HL-60 (cell line): Measurements from ENCODE around the gene RASL11A.
"Not testable (repeated sequence)": the region's sequence is repeated elsewhere in the genome, so short reads cannot be mapped to it uniquely, and the experiment has no call there.

ENCODE experiments used
- DNase-seq, 2 experiments: peaks; one replicate each; pipeline ENCODE4 v3.0.0-alpha.2; 2010 to 2020; ENCODE audit warnings: low read depth in 1 of 2, low spot score in 1 of 2
- H3K27ac ChIP-seq: fragments of 250-450 bp; sonication (Bioruptor Pico); replicated peaks from 2 replicates; pipeline ENCODE4 v1.5.1; 2020; ENCODE audit warnings: mild to moderate bottlenecking, moderate library complexity
- H3K27me3 ChIP-seq: fragments of 250-450 bp; sonication (Bioruptor Pico); 2 replicates; pipeline ENCODE4 v1.5.1; 2021; ENCODE audit warnings: mild to moderate bottlenecking, moderate library complexity; ENCODE audit not compliant: insufficient read depth, poor library complexity, severe bottlenecking
- H3K4me3 ChIP-seq: replicated peaks from 2 replicates; pipeline ENCODE4 v1.5.1; 2011; ENCODE audit warnings: mild to moderate bottlenecking, control low read depth, low read length; ENCODE audit not compliant: insufficient read depth
- GABPA ChIP-seq: IDR thresholded peaks from 2 replicates; pipeline ENCODE4 v1.6.1; 2012; ENCODE audit warnings: low read depth
- POLR2AphosphoS5 ChIP-seq: IDR thresholded peaks from 2 replicates; pipeline ENCODE4 v1.6.1; 2012; ENCODE audit warnings: low read depth
- REST ChIP-seq: IDR thresholded peaks from 2 replicates; pipeline ENCODE4 v1.6.1; 2012; ENCODE audit warnings: low read depth; ENCODE audit not compliant: insufficient replicate concordance
- SPI1 ChIP-seq: IDR thresholded peaks from 2 replicates; pipeline ENCODE4 v1.6.1; 2012; ENCODE audit warnings: low read depth, mild to moderate bottlenecking, borderline replicate concordance
- TF ChIP-seq, protein P1 (sequence below): IDR thresholded peaks from one replicate; pipeline ENCODE4 v1.5.1; 2011; ENCODE audit warnings: low read length, control low read depth, inconsistent platforms; ENCODE audit not compliant: insufficient read depth

The RASL11A gene

GRCh38 chr13:27290715-27291114 lies 20.1 kb downstream of the RASL11A start:
- H3K27me3 ChIP-seq, result peaks cover 13% of the 10 kb centered on the region
- no peak overlapping the region for H3K4me3 ChIP-seq
- TF ChIP-seq SPI1 (no peak), REST (no peak), GABPA (no peak), POLR2AphosphoS5 (no peak)
- TF ChIP-seq, protein P1, sequence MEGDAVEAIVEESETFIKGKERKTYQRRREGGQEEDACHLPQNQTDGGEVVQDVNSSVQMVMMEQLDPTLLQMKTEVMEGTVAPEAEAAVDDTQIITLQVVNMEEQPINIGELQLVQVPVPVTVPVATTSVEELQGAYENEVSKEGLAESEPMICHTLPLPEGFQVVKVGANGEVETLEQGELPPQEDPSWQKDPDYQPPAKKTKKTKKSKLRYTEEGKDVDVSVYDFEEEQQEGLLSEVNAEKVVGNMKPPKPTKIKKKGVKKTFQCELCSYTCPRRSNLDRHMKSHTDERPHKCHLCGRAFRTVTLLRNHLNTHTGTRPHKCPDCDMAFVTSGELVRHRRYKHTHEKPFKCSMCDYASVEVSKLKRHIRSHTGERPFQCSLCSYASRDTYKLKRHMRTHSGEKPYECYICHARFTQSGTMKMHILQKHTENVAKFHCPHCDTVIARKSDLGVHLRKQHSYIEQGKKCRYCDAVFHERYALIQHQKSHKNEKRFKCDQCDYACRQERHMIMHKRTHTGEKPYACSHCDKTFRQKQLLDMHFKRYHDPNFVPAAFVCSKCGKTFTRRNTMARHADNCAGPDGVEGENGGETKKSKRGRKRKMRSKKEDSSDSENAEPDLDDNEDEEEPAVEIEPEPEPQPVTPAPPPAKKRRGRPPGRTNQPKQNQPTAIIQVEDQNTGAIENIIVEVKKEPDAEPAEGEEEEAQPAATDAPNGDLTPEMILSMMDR, result no peak
- DNase-seq, result no peak
- no peak overlapping the region for H3K27ac ChIP-seq

- H3K27me3 ChIP-seq, result peaks cover 13% of the 10 kb centered on the region
- not testable (repeated sequence) for H3K4me3 ChIP-seq, H3K27ac ChIP-seq, DNase-seq
Measured at GRCh38 chr13:27291967-27292366, 21.3 kb downstream of the RASL11A start.

DNA sequence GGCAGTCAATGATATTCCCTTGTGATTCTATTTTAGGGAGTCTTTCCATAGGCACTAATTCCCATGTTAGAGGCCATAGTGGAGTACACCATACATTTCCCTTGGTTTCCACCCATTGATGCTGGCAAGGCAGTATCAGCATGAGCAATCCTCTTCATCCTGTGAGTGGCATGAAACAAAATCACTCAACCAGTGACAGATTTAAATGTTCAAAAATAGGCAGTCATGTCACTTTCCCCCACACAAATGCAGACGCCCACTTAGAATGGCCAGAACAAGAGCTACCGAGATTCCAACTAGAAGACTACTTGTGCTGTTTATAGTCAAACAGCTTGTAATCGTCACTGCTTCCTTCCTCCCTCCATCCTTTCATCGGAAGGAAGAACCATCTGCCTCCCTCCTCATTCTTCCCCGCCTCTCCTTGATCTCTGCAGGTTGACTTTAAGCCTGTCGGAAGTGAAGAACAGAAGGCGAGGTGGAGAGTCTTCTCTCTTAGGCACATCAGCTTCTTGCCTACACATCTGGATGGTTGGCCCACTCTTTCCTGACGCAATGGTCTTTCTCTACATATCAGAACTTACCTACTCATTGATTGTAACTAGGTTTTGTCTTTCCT lies 22.6 kb downstream of the RASL11A start:
- no peak overlapping the region for H3K4me3 ChIP-seq
- H3K27ac ChIP-seq, result no peak overlapping the region
- no peak for DNase-seq
- no peak for TF ChIP-seq SPI1
- TF ChIP-seq REST, result no peak
- TF ChIP-seq POLR2AphosphoS5, result no peak
- TF ChIP-seq GABPA, result no peak
- TF ChIP-seq, protein P1, result no peak
- H3K27me3 ChIP-seq, result peaks cover 13% of the 10 kb centered on the region

GRCh38 chr13:27293873-27294515 lies 23.4 kb downstream of the RASL11A start:
- no peak overlapping the region for H3K4me3 ChIP-seq
- TF ChIP-seq, protein P1, result no peak
- TF ChIP-seq POLR2AphosphoS5, result no peak
- TF ChIP-seq SPI1, result no peak
- no peak for TF ChIP-seq GABPA
- no peak for TF ChIP-seq REST
- no peak overlapping the region for H3K27ac ChIP-seq
- DNase-seq, result no peak
- H3K27me3 ChIP-seq, result peaks cover 13% of the 10 kb centered on the region
